Hematopoietic multipotent progenitor cell treated with erythropoietin and hydrocortisone succinate and interleukin-3 and kit ligand, for 15 days (in vitro differentiated cells): Measurements from ENCODE around the gene SSUH2.
"Not testable (repeated sequence)": the region's sequence is repeated elsewhere in the genome, so short reads cannot be mapped to it uniquely, and the experiment has no call there.

Experiments
- DNase-seq: peaks from one replicate; pipeline ENCODE4 v3.0.0-alpha.2; 2015; ENCODE audit warnings: low spot score

SSUH2 gene

DNA sequence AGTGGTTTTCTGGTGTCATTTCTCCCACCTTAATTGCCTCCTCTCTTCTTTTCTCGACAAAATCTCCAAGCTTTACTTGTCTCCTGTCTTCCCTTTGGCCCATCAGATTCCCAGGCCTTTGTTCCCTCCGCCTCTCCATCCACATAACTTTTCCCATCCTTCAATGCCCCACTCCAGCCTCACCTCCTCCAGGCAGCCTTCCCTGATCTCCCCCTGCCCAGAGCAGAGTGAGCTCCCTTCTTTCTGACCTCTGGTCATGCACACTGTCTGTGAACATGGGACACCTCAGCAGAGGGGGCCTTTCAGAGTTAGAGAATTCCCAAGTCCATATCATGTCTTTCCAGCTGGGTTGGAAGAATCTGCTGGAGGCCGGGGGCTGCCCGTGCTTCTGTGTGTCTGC, 14.6 kb upstream of the SSUH2 start:
- DNase-seq, result no peak

GRCh38 chr3:8658306-8659212, 14.0 kb upstream of the SSUH2 start:
- no peak for DNase-seq

GRCh38 chr3:8657804-8658305, 13.3 kb upstream of the SSUH2 start:
- no peak for DNase-seq

- DNase-seq, result no peak
Observed at GRCh38 chr3:8656240-8656639, 11.6 kb upstream of the SSUH2 start.

GRCh38 chr3:8655387-8655835, 10.8 kb upstream of the SSUH2 start:
- no peak for DNase-seq

DNA sequence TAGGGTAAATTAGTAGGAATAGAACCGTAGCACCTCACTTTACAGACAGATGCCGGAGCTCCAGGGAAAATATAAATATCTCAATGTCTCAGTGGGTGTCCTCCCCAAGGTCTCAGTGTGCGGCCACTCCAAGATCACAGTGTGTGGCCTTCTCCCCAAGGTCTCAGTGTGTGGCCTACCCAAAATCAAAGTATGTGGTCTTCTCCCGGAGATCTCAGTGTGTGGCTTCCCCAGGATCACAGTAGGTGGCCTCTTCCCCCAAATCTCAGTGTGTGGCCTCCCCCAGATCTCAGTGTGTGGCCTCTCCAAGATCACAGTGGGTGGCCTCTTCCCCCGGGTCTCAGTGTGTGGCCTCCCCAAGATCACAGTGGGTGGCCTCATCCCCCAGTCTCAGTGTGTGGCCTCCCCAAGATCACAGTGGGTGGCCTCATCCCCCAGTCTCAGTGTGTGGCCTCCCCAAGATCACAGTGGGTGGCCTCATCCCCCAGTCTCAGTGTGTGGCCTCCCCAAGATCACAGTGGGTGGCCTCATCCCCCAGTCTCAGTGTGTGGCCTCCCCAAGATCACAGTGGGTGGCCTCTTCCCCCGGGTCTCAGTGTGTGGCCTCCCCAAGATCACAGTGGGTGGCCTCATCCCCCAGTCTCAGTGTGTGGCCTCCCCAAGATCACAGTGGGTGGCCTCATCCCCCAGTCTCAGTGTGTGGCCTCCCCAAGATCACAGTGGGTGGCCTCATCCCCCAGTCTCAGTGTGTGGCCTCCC, 10.2 kb upstream of the SSUH2 start:
- not testable (repeated sequence) for DNase-seq

DNA sequence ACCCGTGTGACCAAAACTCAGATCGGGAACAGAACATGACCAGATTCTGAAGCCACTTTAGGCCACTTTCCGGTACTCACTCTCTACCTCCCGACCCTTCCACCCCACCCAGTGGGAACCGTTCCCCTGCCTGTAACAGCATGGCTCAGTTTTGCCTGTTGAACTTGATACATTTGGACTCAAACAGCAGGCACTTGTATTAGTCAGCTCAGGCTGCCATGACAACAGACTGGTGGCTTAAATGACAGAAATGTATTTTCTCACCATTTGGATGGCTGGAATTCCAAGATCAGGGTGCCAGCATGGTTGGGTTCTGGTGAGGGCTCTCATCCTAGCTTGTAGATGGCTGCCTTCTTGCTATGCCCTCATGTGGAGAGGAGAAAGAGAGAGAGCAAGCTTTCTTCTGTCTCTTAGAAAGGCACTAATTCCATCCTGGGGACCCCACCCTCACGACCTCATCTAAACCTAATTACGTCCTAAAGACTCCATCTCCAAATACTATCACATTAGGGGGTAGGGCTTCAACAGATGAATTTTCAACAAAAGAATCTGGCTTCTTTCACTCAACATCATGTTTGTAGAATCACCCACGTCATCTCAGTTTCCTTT, 9.3 kb upstream of the SSUH2 start:
- no peak for DNase-seq

- DNase-seq, result no peak
Observed at GRCh38 chr3:8652324-8652987, 7.9 kb upstream of the SSUH2 start.

- no peak for DNase-seq
Observed at GRCh38 chr3:8651418-8652323, 7.1 kb upstream of the SSUH2 start.

DNA sequence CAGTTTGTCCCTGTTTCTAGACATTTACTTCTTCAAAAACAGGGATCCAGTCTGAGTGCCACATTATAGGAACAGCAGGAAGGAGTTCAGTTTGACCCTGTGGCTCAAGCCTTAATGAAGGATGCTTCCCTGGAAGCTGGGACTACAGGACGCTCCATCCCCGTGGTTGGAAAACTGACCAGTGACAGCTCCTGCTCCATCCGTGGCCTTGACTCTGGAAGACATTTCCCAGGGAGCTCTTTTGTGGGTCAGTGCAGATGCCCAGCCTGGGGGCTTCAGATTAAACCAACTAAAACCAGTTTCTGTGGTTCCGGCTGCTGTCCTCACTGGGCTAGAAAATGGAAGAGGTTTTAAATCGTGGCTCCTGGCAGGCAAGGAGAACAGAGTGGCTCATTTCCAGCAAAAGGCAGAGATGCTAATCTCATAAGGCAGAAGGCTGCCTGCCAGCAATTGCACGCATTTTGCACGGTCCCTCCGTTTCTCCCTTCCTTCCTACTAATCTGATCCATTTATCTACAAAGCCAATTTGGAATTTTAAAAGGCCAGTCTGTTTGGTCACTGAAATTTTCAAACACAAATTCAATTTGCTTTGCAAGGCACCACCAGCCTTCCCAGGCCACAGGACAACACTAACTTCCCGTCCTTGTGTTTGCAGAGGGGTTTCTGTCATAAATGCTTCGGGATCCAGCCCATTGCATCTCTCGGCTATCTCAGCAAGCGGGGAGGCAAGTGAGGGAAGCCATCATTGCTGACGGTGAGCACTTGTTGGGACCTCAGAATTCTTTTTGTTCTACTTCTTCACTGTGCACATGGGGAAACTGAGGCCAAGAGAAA, 6.2 kb upstream of the SSUH2 start:
- no peak for DNase-seq

DNA sequence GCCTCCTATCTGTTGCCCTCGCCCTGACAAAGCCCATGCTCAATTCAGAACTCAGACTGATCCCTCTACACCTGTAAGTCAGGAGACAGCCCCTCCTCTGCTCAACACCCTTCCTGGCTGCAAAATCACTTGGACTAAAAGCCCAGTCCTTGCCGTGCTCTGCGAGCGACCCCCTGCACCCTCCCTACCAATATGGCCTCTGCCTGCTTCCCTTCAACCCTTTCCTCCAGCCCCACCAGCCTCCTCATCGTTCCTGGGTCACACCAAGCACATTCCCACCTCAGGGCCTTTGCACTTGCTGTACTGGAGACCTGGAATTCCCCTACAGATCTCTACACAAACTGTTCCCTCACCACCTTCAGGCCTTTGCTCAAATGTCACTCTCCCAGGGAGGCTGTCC, 5.2 kb upstream of the SSUH2 start:
- no peak for DNase-seq

- no peak for DNase-seq
Observed at GRCh38 chr3:8648909-8649741, 4.5 kb upstream of the SSUH2 start.

DNA sequence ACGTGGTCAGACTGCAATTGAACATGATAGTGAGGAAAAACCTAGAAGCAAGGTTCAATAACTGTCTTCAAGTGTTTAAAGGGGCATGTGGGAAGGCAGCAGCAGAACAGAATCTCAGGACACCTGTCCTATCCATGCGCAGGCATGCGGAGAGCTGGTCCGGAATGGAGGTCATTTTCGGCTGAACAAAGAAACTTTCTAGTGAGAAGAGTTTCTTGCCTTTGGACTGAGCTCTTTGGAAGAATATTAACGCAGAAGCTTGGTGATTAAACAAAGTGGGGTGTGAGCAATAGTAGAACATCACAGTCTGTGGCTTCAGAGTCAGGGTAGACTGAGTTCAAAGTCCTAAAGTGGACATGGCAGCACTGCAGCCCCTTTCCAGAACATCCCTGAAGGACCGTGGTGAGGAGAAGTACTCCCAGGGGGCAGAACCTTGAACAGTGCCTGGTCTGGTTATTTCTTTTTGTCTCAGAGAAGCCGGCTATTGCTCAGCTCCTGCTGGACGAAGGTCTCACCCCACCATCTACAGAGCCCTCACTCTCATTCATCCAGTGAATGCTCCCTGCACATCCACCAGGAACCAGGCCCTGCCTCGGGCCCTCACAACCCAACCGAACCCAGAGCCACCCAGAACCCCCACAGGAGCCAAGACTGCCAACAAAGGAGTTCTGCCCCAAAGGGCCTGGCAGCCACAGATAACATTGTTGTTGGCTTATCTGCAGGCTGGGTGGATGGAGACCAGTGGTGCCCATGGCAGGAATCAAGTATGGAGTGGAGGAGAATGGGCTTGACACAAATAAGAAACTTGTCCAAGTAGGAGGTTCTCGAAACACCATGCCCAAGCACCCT, 2.8 kb upstream of the SSUH2 start:
- DNase-seq, result no peak

DNA sequence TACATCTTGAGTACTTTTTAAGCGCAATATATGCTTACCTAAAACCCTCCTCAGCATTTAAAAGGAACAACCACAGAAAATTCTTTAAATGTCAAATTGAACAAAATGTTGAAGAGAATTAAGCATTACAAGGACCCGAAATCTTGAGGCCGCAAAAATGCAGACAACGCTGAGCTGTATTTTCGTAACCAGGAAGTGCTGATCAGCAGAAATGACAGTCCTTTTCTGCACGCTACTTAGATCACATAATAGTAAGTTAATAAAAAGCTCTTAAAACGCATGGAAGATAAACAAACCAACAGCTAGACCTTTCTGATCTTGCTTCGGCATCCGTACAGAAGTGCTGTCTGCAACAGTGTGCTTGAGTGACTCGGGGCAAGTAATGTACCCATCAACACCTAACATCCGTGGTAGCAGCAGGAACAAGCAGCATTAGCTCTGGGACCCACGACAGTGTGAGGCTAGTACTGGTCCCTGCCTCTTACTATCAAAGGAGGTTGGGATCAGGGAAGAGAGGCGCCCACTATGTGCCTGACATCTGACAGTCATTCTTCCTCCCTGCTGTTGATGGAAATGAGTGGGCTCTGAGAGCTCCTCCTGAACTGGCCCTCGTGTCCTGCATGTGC, 1.8 kb upstream of the SSUH2 start:
- DNase-seq, result no peak

- no peak for DNase-seq
Observed at GRCh38 chr3:8645712-8646111, 1.1 kb upstream of the SSUH2 start.

GRCh38 chr3:8643693-8644365, 769 bp downstream of the SSUH2 start:
- DNase-seq, result no peak

- DNase-seq, result no peak
Observed at GRCh38 chr3:8642001-8642400, 2.6 kb downstream of the SSUH2 start.
